Measurements from ENCODE around the gene PLEKHF1. TPM values are rescaled to one million over a fixed set of nuclear protein-coding genes. Genes with fewer than 3 reads are reported as not detected.
A peak's percentile ranks its signal among the peaks of the same experiment; 100 is the strongest.

Gene PLEKHF1
- total RNA-seq, 1 donor from 2014 or later: 23.4 TPM

GRCh38 chr19:29695765-29696564, 30.7 kb downstream of the PLEKHF1 start:
- Histone ChIP-seq H3K4me3 (ENCODE audit: low read depth, low read length) (no peak overlapping the region), H3K27me3 (ENCODE audit: control insufficient read depth, insufficient read depth, low read length) (no peaks in the 10 kb centered on the region), H3K36me3 (ENCODE audit: control insufficient read depth, insufficient read depth, low read length) (no peaks in the 10 kb centered on the region)
- FAIRE-seq: peak; percentile 72
- TF ChIP-seq CTCF (IDR thresholded peaks at IDR 0.05; ENCODE audit: insufficient read depth, low read length, severe bottlenecking): no peak
- no peak for DNase-seq (ENCODE audit: low read depth)

- H3K36me3 ChIP-seq (ENCODE audit: control insufficient read depth, insufficient read depth, low read length): no peaks in the 10 kb centered on the region
- FAIRE-seq (no peak), DNase-seq (ENCODE audit: low read depth) (no peak)
- no peak overlapping the region for H3K4me3 ChIP-seq (ENCODE audit: low read depth, low read length)
- no peak for TF ChIP-seq CTCF (IDR thresholded peaks at IDR 0.05; ENCODE audit: insufficient read depth, low read length, severe bottlenecking)
- H3K27me3 ChIP-seq (ENCODE audit: control insufficient read depth, insufficient read depth, low read length): no peaks in the 10 kb centered on the region
These were observed 31.2 kb downstream of the PLEKHF1 start for GRCh38 chr19:29696565-29696846.

- no peaks in the 10 kb centered on the region for H3K36me3 ChIP-seq (ENCODE audit: control insufficient read depth, insufficient read depth, low read length)
- DNase-seq (ENCODE audit: low read depth): no peak
- no peak overlapping the region for H3K4me3 ChIP-seq (ENCODE audit: low read depth, low read length)
- H3K27me3 ChIP-seq (ENCODE audit: control insufficient read depth, insufficient read depth, low read length): no peaks in the 10 kb centered on the region
- FAIRE-seq: no peak
- no peak for TF ChIP-seq CTCF (IDR thresholded peaks at IDR 0.05; ENCODE audit: insufficient read depth, low read length, severe bottlenecking)
These were observed 32.4 kb downstream of the PLEKHF1 start for GRCh38 chr19:29697523-29698261.

- no peak for DNase-seq (ENCODE audit: low read depth)
- H3K4me3 ChIP-seq (ENCODE audit: low read depth, low read length): no peak overlapping the region
- FAIRE-seq: no peak
- TF ChIP-seq CTCF (IDR thresholded peaks at IDR 0.05; ENCODE audit: insufficient read depth, low read length, severe bottlenecking): no peak
- H3K27me3 ChIP-seq (ENCODE audit: control insufficient read depth, insufficient read depth, low read length): no peaks in the 10 kb centered on the region
- no peaks in the 10 kb centered on the region for H3K36me3 ChIP-seq (ENCODE audit: control insufficient read depth, insufficient read depth, low read length)
These were observed 34.6 kb downstream of the PLEKHF1 start for GRCh38 chr19:29699861-29700260.

- DNase-seq (ENCODE audit: low read depth): no peak
- no peak for TF ChIP-seq CTCF (IDR thresholded peaks at IDR 0.05; ENCODE audit: insufficient read depth, low read length, severe bottlenecking)
- H3K4me3 ChIP-seq (ENCODE audit: low read depth, low read length): no peak overlapping the region
- H3K27me3 ChIP-seq (ENCODE audit: control insufficient read depth, insufficient read depth, low read length): no peaks in the 10 kb centered on the region
- no peak for FAIRE-seq
- H3K36me3 ChIP-seq (ENCODE audit: control insufficient read depth, insufficient read depth, low read length): no peaks in the 10 kb centered on the region
These were observed 35.2 kb downstream of the PLEKHF1 start for GRCh38 chr19:29700498-29700897.

Measured in bronchial epithelial cell (primary cell).